HEK293 (cell line): Measurements from ENCODE around the gene FKBP14.

Source experiments
- CTCF ChIA-PET: fragments of 350-600 bp; formaldehyde crosslinking; extraction: SDS; loops from one replicate; lab custom pipeline; 2021; ENCODE audit warnings: antibody characterized with exemption; lab: Yijun Ruan, JAX
- POLR2A ChIA-PET: fragments of 300-600 bp; formaldehyde crosslinking; extraction: SDS; loops from one replicate; lab custom pipeline; 2020; ENCODE audit warnings: antibody characterized with exemption, inconsistent platforms; lab: Yijun Ruan, JAX
- H3K27ac ChIP-seq: fragments of 200-500 bp; sonication (Bioruptor generic); 2 replicates; pipeline ENCODE4 v1.5.1; 2014; ENCODE audit warnings: low read depth, low read length, control low read depth, inconsistent platforms; ENCODE audit errors: extremely low read depth
- H3K36me3 ChIP-seq, 2 experiments: fragments of 200-500 bp in 1 of 2; sonication (Bioruptor generic) in 1 of 2; 1 replicate in 1 of 2; 2 replicates in 1 of 2; pipeline ENCODE4 v1.5.1; 2014 to 2017; ENCODE audit warnings: inconsistent platforms in 2 of 2, low read length in 2 of 2; ENCODE audit not compliant: control insufficient read depth in 2 of 2, insufficient read depth in 1 of 2
- H3K4me1 ChIP-seq: fragments of 200-500 bp; sonication (Bioruptor generic); 2 replicates; pipeline ENCODE4 v1.5.1; 2014; ENCODE audit warnings: mild to moderate bottlenecking, low read length, inconsistent platforms; ENCODE audit not compliant: control insufficient read depth, insufficient read depth
- H3K4me3 ChIP-seq: 2 replicates; pipeline ENCODE4 v1.5.1; 2011; ENCODE audit warnings: low read depth, mild to moderate bottlenecking, control low read depth, low read length, moderate library complexity
- H3K9me3 ChIP-seq: fragments of 200-500 bp; sonication (Bioruptor generic); 2 replicates; pipeline ENCODE4 v1.5.1; 2014; ENCODE audit warnings: low read depth, low read length, inconsistent platforms; ENCODE audit not compliant: control insufficient read depth, insufficient read depth
- GLIS1 ChIP-seq: fragments of 450-650 bp; formaldehyde crosslinking; IDR thresholded peaks from 2 replicates; pipeline ENCODE4 v1.5.1; 2016; ENCODE audit warnings: missing biosample characterization, missing genetic modification characterization
- GLIS2 ChIP-seq: fragments of 450-650 bp; formaldehyde crosslinking; IDR thresholded peaks from 2 replicates; pipeline ENCODE4 v1.5.1; 2016; ENCODE audit warnings: missing biosample characterization, missing genetic modification characterization
- KLF10 ChIP-seq: fragments of 450-650 bp; IDR thresholded peaks from 2 replicates; pipeline ENCODE4 v1.5.1; 2018; ENCODE audit warnings: missing biosample characterization, mild to moderate bottlenecking, missing genetic modification characterization
- MZF1 ChIP-seq: fragments of 450-650 bp; formaldehyde crosslinking; IDR thresholded peaks from 2 replicates; pipeline ENCODE4 v1.5.1; 2017; ENCODE audit warnings: missing biosample characterization, missing genetic modification characterization, borderline replicate concordance
- SP3 ChIP-seq: fragments of 450-650 bp; formaldehyde crosslinking; IDR thresholded peaks from 2 replicates; pipeline ENCODE4 v1.5.1; 2016; ENCODE audit warnings: missing biosample characterization, missing genetic modification characterization
- TSHZ1 ChIP-seq: fragments of 450-650 bp; formaldehyde crosslinking; IDR thresholded peaks from 2 replicates; pipeline ENCODE4 v1.5.1; 2016; ENCODE audit warnings: missing biosample characterization, missing genetic modification characterization, borderline replicate concordance
- YY1 ChIP-seq: fragments of 450-650 bp; formaldehyde crosslinking; IDR thresholded peaks from 2 replicates; pipeline ENCODE4 v1.5.1; 2018; ENCODE audit warnings: missing biosample characterization, missing genetic modification characterization
- YY2 ChIP-seq: fragments of 450-650 bp; formaldehyde crosslinking; IDR thresholded peaks from 2 replicates; pipeline ENCODE4 v1.5.1; 2016; ENCODE audit warnings: missing biosample characterization, missing genetic modification characterization
- ZBTB49 ChIP-seq: fragments of 450-650 bp; formaldehyde crosslinking; IDR thresholded peaks from 2 replicates; pipeline ENCODE4 v1.5.1; 2016; ENCODE audit warnings: missing biosample characterization, missing genetic modification characterization, low read depth
- ZBTB8A ChIP-seq: fragments of 450-650 bp; formaldehyde crosslinking; IDR thresholded peaks from 2 replicates; pipeline ENCODE4 v1.5.1; 2016; ENCODE audit warnings: missing biosample characterization, missing genetic modification characterization
- ZFP69B ChIP-seq: fragments of 450-650 bp; formaldehyde crosslinking; IDR thresholded peaks from 2 replicates; pipeline ENCODE4 v1.5.1; 2016; ENCODE audit warnings: missing biosample characterization, missing genetic modification characterization
- ZNF2 ChIP-seq: fragments of 450-650 bp; formaldehyde crosslinking; IDR thresholded peaks from 2 replicates; pipeline ENCODE4 v1.5.1; 2016; ENCODE audit warnings: missing biosample characterization, missing genetic modification characterization
- ZNF26 ChIP-seq: fragments of 450-650 bp; formaldehyde crosslinking; IDR thresholded peaks from 2 replicates; pipeline ENCODE4 v1.5.1; 2016; ENCODE audit warnings: missing biosample characterization, missing genetic modification characterization
- ZNF341 ChIP-seq: fragments of 450-650 bp; formaldehyde crosslinking; IDR thresholded peaks from 2 replicates; pipeline ENCODE4; 2016; ENCODE audit warnings: low read depth, missing biosample characterization, missing genetic modification characterization
- ZNF366 ChIP-seq: fragments of 450-650 bp; formaldehyde crosslinking; conservative IDR thresholded peaks from 2 replicates; pipeline ENCODE4 v1.5.1; 2016; ENCODE audit warnings: missing biosample characterization, missing genetic modification characterization
- ZNF398 ChIP-seq: fragments of 450-650 bp; formaldehyde crosslinking; IDR thresholded peaks from 2 replicates; pipeline ENCODE4 v1.5.1; 2017; ENCODE audit warnings: missing biosample characterization, missing genetic modification characterization
- ZNF514 ChIP-seq: fragments of 450-650 bp; formaldehyde crosslinking; IDR thresholded peaks from 2 replicates; pipeline ENCODE4 v1.5.1; 2016; ENCODE audit warnings: missing biosample characterization, missing genetic modification characterization
- ZNF600 ChIP-seq: fragments of 450-650 bp; formaldehyde crosslinking; IDR thresholded peaks from 2 replicates; pipeline ENCODE4 v1.5.1; 2016; ENCODE audit warnings: missing biosample characterization, missing genetic modification characterization
- ZNF621 ChIP-seq: fragments of 450-650 bp; formaldehyde crosslinking; IDR thresholded peaks from 2 replicates; pipeline ENCODE4 v1.5.1; 2017; ENCODE audit warnings: missing biosample characterization, missing genetic modification characterization
- ZNF677 ChIP-seq: fragments of 450-650 bp; IDR thresholded peaks from 2 replicates; pipeline ENCODE4 v1.5.0; 2018; ENCODE audit warnings: missing biosample characterization, mild to moderate bottlenecking, missing genetic modification characterization, moderate library complexity
- TF ChIP-seq, protein P1 (sequence below): fragments of 450-650 bp; formaldehyde crosslinking; IDR thresholded peaks from 2 replicates; pipeline ENCODE4 v1.5.1; 2016; ENCODE audit warnings: missing biosample characterization, missing genetic modification characterization
- TF ChIP-seq, protein P2 (sequence below): fragments of 450-650 bp; formaldehyde crosslinking; IDR thresholded peaks from 2 replicates; pipeline ENCODE4 v1.5.1; 2016; ENCODE audit warnings: missing biosample characterization, missing genetic modification characterization

Gene FKBP14

GRCh38 chr7:29990931-29991330 lies 35.6 kb downstream of the FKBP14 start:
- Histone ChIP-seq H3K27ac (no peak overlapping the region), H3K9me3 (no peaks in the 10 kb centered on the region), H3K4me1 (peaks cover 5% of the 10 kb centered on the region), H3K4me3 (no peak overlapping the region), H3K36me3 (no peaks in the 10 kb centered on the region; a peak in 1 of 3 replicates)
- ChIA-PET CTCF (no interaction called here), POLR2A (no interaction called here)
- no peak for TF ChIP-seq ZNF26 (tag by site-specific recombination)
- no peak for TF ChIP-seq YY2
- TF ChIP-seq ZNF366, result no peak
- no peak for TF ChIP-seq GLIS1 (tag by site-specific recombination)
- no peak for TF ChIP-seq ZBTB49
- no peak for TF ChIP-seq TSHZ1 (tag by site-specific recombination)
- no peak for TF ChIP-seq ZNF341 (tag by site-specific recombination)
- no peak for TF ChIP-seq MZF1 (tag by site-specific recombination)
- no peak for TF ChIP-seq KLF10
- no peak for TF ChIP-seq ZNF621 (tag by site-specific recombination)
- no peak for TF ChIP-seq ZNF514
- no peak for TF ChIP-seq SP3 (tag by site-specific recombination)
- no peak for TF ChIP-seq ZNF677

GRCh38 chr7:29989257-29989995 lies 37.1 kb downstream of the FKBP14 start, which contains the start of gene SCRN1:
Gene SCRN1 (minus strand): TSS chr7:29989801. CDS start chr7:29969067, 20,734 bp downstream.
- ChIA-PET POLR2A (interaction anchor here (1.0 to 1.6 kb wide), 2 partner anchors 37 to 39 kb away, joined by 3 to 12 read pairs; partner anchors contain the start of genes FKBP14 and PLEKHA8), CTCF (no interaction called here)
- Histone ChIP-seq H3K4me1 (peaks cover 5% of the 10 kb centered on the region), H3K36me3 (no peaks in the 10 kb centered on the region; a peak in 1 of 3 replicates), H3K9me3 (no peaks in the 10 kb centered on the region), H3K4me3 (peak within 1 kb of the TSS; percentile 68), H3K27ac (peak within 1 kb of the TSS; percentile 89)
- TF ChIP-seq GLIS2 (tag by site-specific recombination) (peak; percentile 69), ZFP69B (0 out of 2 replicates have a peak, but pooled peaks have one; percentile 34), ZBTB8A (tag by site-specific recombination) (peak; percentile 80), ZNF600 (tag by site-specific recombination) (peak; percentile 36), YY1 (tag by site-specific recombination) (peak; percentile 32; the same call in 1 of the 2 replicates), ZNF2 (tag by site-specific recombination) (0 out of 2 replicates have a peak, but pooled peaks have one; percentile 23), ZNF398 (tag by site-specific recombination) (peak; percentile 45; the same call in 1 of the 2 replicates)
- TF ChIP-seq, protein P1, sequence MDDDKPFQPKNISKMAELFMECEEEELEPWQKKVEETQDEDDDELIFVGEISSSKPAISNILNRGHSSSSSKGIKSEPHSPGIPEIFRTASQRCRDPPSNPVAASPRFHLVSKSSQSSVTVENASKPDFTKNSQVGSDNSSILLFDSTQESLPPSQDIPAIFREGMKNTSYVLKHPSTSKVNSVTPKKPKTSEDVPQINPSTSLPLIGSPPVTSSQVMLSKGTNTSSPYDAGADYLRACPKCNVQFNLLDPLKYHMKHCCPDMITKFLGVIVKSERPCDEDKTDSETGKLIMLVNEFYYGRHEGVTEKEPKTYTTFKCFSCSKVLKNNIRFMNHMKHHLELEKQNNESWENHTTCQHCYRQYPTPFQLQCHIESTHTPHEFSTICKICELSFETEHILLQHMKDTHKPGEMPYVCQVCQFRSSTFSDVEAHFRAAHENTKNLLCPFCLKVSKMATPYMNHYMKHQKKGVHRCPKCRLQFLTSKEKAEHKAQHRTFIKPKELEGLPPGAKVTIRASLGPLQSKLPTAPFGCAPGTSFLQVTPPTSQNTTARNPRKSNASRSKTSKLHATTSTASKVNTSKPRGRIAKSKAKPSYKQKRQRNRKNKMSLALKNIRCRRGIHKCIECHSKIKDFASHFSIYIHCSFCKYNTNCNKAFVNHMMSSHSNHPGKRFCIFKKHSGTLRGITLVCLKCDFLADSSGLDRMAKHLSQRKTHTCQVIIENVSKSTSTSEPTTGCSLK, result no peak
- TF ChIP-seq, protein P2, sequence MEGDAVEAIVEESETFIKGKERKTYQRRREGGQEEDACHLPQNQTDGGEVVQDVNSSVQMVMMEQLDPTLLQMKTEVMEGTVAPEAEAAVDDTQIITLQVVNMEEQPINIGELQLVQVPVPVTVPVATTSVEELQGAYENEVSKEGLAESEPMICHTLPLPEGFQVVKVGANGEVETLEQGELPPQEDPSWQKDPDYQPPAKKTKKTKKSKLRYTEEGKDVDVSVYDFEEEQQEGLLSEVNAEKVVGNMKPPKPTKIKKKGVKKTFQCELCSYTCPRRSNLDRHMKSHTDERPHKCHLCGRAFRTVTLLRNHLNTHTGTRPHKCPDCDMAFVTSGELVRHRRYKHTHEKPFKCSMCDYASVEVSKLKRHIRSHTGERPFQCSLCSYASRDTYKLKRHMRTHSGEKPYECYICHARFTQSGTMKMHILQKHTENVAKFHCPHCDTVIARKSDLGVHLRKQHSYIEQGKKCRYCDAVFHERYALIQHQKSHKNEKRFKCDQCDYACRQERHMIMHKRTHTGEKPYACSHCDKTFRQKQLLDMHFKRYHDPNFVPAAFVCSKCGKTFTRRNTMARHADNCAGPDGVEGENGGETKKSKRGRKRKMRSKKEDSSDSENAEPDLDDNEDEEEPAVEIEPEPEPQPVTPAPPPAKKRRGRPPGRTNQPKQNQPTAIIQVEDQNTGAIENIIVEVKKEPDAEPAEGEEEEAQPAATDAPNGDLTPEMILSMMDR (tag by site-specific recombination), result no peak
